Right lobe of liver (tissue), 6 donors: ENCODE data around the gene FOXP1. TPM values are rescaled to one million over a fixed set of nuclear protein-coding genes. Genes with fewer than 3 reads are reported as not detected.

Experiments used
- ATAC-seq, 4 donors: fragments of 200-7000 bp; cut with Tn5 transposase; one replicate each; pipeline ENCODE4 v1.9.1; 2020; ENCODE audit warnings: mild to moderate bottlenecking in 4 of 4, moderate library complexity in 4 of 4
- DNase-seq, 3 donors: peaks; one replicate each; pipeline ENCODE4 v3.0.0-alpha.2; 2020
- H3K27ac ChIP-seq, 3 donors: fragments of 200-600 bp; one replicate each; pipeline ENCODE4 v1.8.0; 2022
- H3K27me3 ChIP-seq, 2 donors: fragments of 200-600 bp; one replicate each; pipeline ENCODE4 v1.8.0; 2022
- H3K36me3 ChIP-seq, 4 donors: fragments of 200-600 bp; sonication (generic) in 1 of 4; one replicate each; pipeline versions ENCODE4 v1.5.1 to v1.8.0; 2017 to 2022; ENCODE audit warnings: control low read depth in 1 of 4
- H3K4me1 ChIP-seq, 4 donors: fragments of 200-600 bp; sonication (generic) in 1 of 4; one replicate each; pipeline versions ENCODE4 v1.5.1 to v1.8.0; 2017 to 2022; ENCODE audit warnings: control low read depth in 1 of 4
- H3K4me3 ChIP-seq, 3 donors: fragments of 200-600 bp; one replicate each; pipeline ENCODE4 v1.8.0; 2022
- H3K9me3 ChIP-seq, 4 donors: fragments of 200-600 bp; sonication (generic) in 1 of 4; one replicate each; pipeline versions ENCODE4 v1.5.1 to v1.8.0; 2017 to 2022; ENCODE audit warnings: control low read depth in 1 of 4
- POLR2A ChIP-seq: fragments of 450-650 bp; IDR thresholded peaks from one replicate; pipeline ENCODE4 v1.6.1; 2017; ENCODE audit warnings: antibody characterized with exemption, mild to moderate bottlenecking
- WGBS: methylation state at CpG from one replicate; pipeline ENCODE4 v1.1.6; 2018; ENCODE audit warnings: low coverage, low lambda C conversion rate; ENCODE audit not compliant: insufficient coverage; ENCODE audit errors: missing lambda C conversion rate; 5-methylcytosine and 5-hydroxymethylcytosine counted together
- intact Hi-C, 2 donors: fragments of 100-400 bp; cut with DNase I; formaldehyde crosslinking; loops; one replicate each; pipeline versions ENCODE4 v1.11.2 to v1.14.1; 2022
- total RNA-seq, 6 experiments: library from RNA; depleted of rRNA in 2 of 6; stranded (reverse); fragments of >200 nt in 2 of 6; fragmentation: NEBNext Ultra II Directional in 3 of 6; extraction: Animal tissue kit (Norgen Biotek cat#: 25700) in 3 of 6; gene quantifications; one replicate each; pipeline versions ENCODE4 v1.1.0 to v1.2.4, GENCODE V29; 2016 to 2023
- TF ChIP-seq, protein P1 (sequence below), 4 donors: fragments of 200-600 bp in 3 of 4; fragments of 450-650 bp in 1 of 4; IDR thresholded peaks; one replicate each; pipeline versions ENCODE4 v1.5.1 to v1.8.0; 2016 to 2022; ENCODE audit warnings: antibody characterized with exemption in 4 of 4, mild to moderate bottlenecking in 2 of 4
- donor health status: DM: no; HTN: yes; CAD: no.
- donor health status: DM: no; HTN: no; CAD: no.
- donor health status: DM: no; HTN: no; CAD: no.
- donor health status: DM: no; HTN: yes; CAD: no.
- donor health status: DM: no; HTN: yes; CAD: no.

Gene FOXP1
- total RNA-seq, 6 experiments from 2014 or later = 26.7 to 47.7 (median 35.2) TPM

DNA sequence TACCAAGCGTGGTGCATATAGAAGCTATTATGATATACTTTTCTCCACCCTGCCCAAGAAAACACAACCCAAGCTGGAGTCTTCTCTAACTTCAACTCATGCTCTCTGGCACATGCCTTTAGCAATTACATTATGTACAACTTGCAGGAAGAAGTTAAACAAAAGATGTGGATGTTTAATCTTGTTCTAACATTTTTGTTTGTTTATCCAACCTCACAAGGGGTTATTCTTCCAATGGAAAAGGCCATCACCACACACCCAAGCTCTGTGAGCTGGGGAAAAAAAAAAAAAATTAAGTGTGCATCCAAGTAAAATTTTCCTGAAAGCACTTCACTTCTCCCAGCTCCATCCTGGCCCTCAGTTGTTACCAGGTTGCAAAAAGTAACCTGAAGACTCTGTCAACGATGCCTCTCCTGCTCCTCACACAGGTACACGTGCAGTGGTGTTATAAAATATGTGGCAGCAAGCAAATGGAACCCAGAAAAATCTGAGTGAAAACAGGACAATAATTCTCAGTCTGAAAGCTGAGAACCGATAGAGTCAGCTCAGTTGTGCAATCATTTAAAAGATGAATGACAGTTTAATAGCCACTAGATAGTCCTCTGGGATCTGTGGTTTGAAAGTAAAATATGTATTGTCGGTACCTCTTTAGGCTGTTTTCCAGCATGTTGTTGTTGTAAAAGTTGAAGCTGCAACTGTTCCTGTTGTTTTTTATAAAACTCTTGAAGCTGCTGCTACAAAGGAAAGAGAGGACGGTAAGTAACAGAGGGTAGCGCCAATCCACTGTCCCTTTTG is 531.4 kb downstream of the FOXP1 start:
- Histone ChIP-seq H3K4me3 (no peak overlapping the region), H3K4me1 (peaks cover 0 to 28% (median 0%) of the 10 kb centered on the region in 4 donors), H3K36me3 (peaks cover 0 to 17% (median 5%) of the 10 kb centered on the region in 4 donors), H3K9me3 (no peaks in the 10 kb centered on the region), H3K27me3 (no peaks in the 10 kb centered on the region), H3K27ac (no peak overlapping the region)
- ATAC-seq (no peak), DNase-seq (no peak)
- no peak for TF ChIP-seq POLR2A
- TF ChIP-seq, protein P1, sequence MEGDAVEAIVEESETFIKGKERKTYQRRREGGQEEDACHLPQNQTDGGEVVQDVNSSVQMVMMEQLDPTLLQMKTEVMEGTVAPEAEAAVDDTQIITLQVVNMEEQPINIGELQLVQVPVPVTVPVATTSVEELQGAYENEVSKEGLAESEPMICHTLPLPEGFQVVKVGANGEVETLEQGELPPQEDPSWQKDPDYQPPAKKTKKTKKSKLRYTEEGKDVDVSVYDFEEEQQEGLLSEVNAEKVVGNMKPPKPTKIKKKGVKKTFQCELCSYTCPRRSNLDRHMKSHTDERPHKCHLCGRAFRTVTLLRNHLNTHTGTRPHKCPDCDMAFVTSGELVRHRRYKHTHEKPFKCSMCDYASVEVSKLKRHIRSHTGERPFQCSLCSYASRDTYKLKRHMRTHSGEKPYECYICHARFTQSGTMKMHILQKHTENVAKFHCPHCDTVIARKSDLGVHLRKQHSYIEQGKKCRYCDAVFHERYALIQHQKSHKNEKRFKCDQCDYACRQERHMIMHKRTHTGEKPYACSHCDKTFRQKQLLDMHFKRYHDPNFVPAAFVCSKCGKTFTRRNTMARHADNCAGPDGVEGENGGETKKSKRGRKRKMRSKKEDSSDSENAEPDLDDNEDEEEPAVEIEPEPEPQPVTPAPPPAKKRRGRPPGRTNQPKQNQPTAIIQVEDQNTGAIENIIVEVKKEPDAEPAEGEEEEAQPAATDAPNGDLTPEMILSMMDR (IDR thresholded peaks at IDR 0.05) = no peak
- intact Hi-C loops = no loop called here
- WGBS = 67% methylated on average over 6 of the region's 7 CpGs

DNA sequence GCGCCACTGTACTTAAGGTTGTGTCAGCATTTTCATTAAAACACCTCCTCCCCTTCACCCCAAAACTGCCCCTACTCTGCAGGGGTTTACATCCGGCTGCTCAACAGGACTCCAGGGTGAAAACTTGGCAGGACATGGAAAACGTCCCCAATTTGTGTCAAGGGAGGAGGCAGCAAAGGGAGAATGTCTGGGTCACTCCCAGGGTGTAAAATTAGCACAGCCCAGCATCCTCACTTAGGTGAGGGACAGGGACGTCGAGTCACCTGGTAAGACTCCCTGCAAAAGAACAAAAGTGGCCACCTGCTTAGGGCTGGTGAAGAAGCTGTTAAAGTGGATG is 532.3 kb downstream of the FOXP1 start:
- H3K27me3 ChIP-seq = no peaks in the 10 kb centered on the region
- intact Hi-C loops = no loop called here
- H3K4me3 ChIP-seq = no peak overlapping the region
- H3K9me3 ChIP-seq = no peaks in the 10 kb centered on the region
- no peak for TF ChIP-seq POLR2A
- TF ChIP-seq, protein P1 (IDR thresholded peaks at IDR 0.05) = no peak
- H3K4me1 ChIP-seq = peaks cover 0 to 28% (median 0%) of the 10 kb centered on the region in 4 donors
- no peak for ATAC-seq
- no peak overlapping the region for H3K27ac ChIP-seq
- peaks cover 0 to 26% (median 8%) of the 10 kb centered on the region in 4 donors for H3K36me3 ChIP-seq
- no peak for DNase-seq
- 71% methylated on average over 5 of the region's 5 CpGs for WGBS

DNA sequence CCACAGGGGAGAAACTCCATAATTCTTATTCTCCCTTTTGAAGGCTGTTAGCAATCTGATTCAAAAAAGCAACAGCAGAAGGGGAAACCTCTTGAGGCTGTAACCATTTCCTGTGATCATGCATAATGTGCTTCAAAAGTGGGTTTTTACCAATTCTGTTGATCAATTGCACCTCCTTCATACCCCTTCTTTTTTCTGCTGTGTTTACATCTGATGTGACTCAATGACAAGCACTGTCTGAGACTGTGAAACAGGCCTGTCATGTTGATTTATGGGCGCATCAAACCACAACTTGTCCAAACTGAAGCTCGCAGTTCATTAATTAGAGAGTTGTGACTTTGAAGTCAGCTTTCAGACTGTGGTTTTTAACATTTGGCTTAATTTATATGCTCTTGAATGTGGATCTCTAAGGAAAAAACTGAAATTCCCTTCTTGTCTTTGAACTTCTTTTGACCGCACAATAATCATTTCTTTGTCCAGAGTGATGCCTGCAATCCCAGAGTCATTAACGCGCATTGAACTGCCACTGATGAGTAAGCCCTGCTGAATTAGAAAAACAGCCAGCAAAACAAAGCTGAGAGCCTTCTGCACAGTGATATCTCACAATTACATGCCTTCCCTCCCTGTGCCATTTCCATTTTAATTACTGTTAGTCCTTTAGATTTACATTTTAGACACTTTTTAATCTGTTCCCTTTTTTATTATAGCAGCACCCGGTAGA is 532.8 kb downstream of the FOXP1 start:
- Histone ChIP-seq H3K4me1 (peaks cover 0 to 24% (median 0%) of the 10 kb centered on the region in 4 donors), H3K27me3 (no peaks in the 10 kb centered on the region), H3K27ac (peak overlapping the region in 1 of 3 donors; percentile 5), H3K4me3 (no peak overlapping the region), H3K9me3 (no peaks in the 10 kb centered on the region), H3K36me3 (peaks cover 0 to 28% (median 10%) of the 10 kb centered on the region in 4 donors)
- intact Hi-C loops = no loop called here
- DNase-seq = no peak
- WGBS = 57% methylated on average over 6 of the region's 6 CpGs
- ATAC-seq = peak in 1 of 4 donors; percentile 14
- TF ChIP-seq, protein P1 (IDR thresholded peaks at IDR 0.05) = no peak
- TF ChIP-seq POLR2A = no peak

DNA sequence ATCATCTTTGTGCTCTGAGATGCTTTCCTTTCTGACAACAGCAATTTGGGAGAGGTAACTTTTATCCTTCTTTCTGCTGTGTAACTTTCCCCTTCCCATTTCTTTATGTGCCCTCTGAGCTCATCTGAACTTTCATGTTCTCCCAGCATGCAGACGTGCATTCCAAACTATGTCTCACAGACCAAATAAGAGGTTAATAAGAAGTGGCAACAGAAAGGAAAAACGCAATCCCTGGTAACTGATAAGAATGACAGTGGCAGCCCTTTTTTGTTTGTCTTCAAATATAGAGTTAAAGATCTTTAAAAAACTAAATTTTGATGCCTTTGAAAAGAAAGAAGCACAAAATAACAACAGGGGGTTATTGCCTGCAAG is 533.4 kb downstream of the FOXP1 start:
- DNase-seq (no peak), ATAC-seq (no peak)
- H3K9me3 ChIP-seq = no peaks in the 10 kb centered on the region
- peaks cover 0 to 33% (median 11%) of the 10 kb centered on the region in 4 donors for H3K36me3 ChIP-seq
- no peaks in the 10 kb centered on the region for H3K27me3 ChIP-seq
- WGBS = 23% methylated on average over 2 of the region's 2 CpGs
- H3K4me1 ChIP-seq = peaks cover 0 to 20% (median 0%) of the 10 kb centered on the region in 4 donors
- intact Hi-C loops = no loop called here
- TF ChIP-seq POLR2A = no peak
- TF ChIP-seq, protein P1 (IDR thresholded peaks at IDR 0.05) = no peak
- H3K4me3 ChIP-seq = no peak overlapping the region
- peak overlapping the region in 1 of 3 donors; percentile 5 for H3K27ac ChIP-seq
